NCI-H82 (cell line): Measurements from ENCODE around the gene DDR2.

Source experiments
- DNase-seq: peaks from one replicate; lab custom pipeline; 2025; lab: John Stamatoyannopoulos, UW

The DDR2 gene

GRCh38 chr1:162672622-162673260 lies 40.5 kb downstream of the DDR2 start:
- DNase-seq: no peak

GRCh38 chr1:162674034-162674608 lies 41.9 kb downstream of the DDR2 start:
- DNase-seq: no peak

DNA sequence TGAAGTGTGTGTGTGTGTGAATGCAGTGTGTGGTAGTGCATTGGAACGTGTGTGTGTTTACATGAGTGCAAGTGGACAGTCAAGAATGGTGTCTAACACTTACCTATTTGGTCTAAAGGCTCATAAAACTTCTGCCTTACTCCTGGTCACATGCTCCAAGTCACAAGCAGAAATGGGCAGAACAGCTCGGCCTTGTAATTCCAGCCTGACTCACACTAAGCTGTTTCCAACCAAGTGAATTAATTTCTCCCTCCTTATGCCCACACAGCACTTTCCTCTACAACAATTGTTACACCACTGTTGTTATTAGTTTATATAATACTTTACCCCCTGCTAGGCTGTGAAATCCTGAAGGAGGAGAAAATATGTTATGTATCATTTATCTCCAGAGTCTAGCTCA lies 43.8 kb downstream of the DDR2 start:
- DNase-seq: no peak

- DNase-seq: no peak
Measured at GRCh38 chr1:162676750-162677149, 44.5 kb downstream of the DDR2 start.

DNA sequence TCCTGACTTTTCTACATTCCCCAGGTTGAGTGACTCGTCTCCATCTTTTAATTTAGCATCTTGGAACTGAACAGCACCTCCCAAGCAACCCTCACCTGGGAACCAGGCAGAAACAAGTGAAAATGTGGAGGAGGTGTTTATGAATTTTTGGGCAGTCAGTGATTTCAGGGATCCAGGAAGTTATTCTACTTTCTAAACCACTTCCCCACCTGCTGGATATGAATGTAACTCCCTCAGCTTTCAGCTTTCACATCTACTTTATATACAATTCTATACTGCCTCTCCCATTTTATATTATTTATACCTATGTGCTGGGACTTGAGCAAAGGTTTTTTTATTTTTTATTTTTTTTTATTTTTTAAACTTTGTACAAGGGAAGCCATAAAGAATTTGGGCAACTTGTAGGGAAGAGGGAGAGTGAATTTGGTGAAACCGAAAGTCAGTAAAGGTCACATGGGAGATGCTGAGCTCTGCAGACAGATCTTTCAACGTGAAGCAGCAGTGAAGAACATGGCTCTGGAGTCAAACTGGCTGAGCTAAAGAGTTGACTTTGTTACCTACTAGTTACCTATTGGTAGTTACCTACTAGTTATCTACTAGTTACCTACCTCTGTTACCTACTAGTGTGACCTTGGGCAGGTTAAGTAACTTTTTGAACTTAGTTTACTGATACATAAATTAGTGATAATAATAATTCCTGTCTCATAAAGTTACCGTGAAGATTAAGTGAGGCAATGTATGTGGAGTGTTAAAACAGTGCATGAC lies 45.5 kb downstream of the DDR2 start:
- no peak for DNase-seq

DNA sequence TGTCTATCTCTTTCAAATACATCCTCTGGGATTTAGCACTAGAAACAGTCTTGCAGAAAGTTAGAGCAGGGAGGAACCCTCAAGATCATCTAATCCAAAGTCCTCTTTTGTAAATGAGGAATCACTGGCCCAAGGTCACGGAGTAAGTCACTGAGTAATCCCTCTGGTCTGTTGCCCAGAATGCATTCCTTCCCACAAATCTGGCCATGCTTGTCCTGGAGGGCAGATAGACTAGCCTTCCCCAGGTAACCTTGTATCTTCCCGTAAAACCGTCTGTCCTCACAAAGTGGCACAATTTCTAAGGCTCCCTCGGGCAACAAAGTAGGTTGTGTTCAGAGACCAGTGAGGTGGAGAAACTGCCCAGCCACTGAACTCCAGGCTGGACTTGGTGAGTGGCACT lies 46.2 kb downstream of the DDR2 start:
- no peak for DNase-seq

- no peak for DNase-seq
Measured at GRCh38 chr1:162679298-162679697, 47.0 kb downstream of the DDR2 start.

DNA sequence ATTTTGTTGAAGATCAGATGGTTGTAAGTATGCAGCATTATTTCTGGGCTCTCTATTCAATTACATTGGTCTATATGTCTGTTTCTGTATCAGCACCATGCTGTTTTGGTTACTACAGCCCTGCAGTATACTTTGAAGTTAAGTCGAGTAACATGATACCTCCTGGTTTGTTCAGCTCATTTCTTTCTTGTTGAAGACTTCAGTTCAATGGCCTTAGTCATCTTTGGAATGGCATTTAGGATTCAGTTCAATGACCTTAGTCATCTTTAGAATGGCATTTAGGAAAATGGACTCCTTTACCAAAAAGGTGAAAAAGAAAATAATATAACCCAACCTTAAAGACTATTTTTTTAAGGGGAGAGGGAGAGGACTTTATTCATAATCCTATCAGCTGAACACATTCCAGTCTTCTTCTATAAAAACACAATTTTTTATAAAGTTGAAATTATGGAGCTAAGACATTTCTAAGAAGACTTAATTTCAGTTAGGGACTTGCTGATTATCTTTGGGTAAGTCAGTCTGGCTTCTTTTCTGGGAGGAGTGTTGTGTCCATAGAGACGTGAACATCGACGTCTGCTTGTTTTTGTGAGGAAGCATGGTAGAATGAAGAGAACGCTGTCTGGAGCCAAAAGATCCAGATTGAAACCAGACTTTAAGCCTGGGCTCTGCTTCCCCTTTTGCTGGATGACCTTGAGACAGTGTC lies 48.3 kb downstream of the DDR2 start:
- no peak for DNase-seq

DNA sequence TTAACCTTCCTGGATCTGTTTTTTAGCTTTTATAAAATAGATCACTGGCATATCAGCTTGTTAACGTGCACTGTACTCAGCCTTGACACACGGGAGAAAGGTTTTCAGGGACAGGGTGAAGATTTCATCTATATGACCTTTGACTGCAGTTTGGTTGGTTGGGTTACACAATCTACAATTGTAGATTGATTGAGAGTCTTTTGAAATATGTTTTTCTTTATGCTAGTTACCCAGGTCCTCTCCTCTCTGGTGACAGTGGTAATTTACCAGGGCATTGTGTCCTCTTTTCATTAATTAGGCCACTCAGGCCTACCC lies 48.8 kb downstream of the DDR2 start:
- no peak for DNase-seq

DNA sequence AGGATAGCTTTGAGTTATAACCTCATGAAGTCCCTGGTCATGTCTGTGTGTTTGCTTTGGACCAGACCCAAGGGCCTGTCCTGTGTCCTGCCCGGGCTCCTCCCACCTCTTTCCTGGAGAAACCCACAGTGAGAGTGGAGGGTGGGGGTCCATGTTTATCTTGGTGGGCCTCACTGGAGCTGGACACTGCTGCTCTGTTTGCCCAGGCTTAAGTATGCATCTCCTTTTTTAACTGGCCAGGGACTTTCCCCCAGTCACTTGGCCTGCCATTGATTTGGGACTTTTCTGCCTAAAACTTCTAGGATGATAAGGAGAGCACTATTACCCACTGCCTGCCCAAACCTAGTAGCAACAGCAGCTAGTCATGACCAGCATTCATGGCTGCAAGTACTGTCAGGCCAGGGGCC lies 49.8 kb downstream of the DDR2 start:
- DNase-seq: no peak

DNA sequence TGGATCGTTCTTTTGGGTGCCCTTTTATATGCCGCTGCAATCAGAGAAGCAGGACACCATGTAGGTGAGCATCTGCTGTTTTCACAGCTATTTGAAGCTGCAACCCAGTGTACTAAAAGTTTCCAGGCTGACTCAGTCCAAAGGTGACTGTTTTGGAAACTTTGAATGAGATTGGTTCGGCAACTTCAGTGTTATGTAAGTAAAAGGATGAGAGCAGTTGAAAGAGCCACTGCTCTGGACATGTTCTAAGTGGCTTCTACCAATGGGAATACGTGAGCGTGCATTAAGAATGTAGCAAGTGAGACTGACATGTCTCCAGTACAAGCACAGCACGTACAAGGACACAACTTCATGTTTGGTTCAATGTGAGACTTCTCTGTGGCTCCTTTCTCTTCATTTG lies 55.6 kb downstream of the DDR2 start:
- DNase-seq: no peak

- DNase-seq: no peak
Measured at GRCh38 chr1:162688521-162688920, 56.3 kb downstream of the DDR2 start.

GRCh38 chr1:162688931-162689330 lies 56.7 kb downstream of the DDR2 start:
- no peak for DNase-seq

GRCh38 chr1:162689745-162690671 lies 57.7 kb downstream of the DDR2 start:
- no peak for DNase-seq

DNA sequence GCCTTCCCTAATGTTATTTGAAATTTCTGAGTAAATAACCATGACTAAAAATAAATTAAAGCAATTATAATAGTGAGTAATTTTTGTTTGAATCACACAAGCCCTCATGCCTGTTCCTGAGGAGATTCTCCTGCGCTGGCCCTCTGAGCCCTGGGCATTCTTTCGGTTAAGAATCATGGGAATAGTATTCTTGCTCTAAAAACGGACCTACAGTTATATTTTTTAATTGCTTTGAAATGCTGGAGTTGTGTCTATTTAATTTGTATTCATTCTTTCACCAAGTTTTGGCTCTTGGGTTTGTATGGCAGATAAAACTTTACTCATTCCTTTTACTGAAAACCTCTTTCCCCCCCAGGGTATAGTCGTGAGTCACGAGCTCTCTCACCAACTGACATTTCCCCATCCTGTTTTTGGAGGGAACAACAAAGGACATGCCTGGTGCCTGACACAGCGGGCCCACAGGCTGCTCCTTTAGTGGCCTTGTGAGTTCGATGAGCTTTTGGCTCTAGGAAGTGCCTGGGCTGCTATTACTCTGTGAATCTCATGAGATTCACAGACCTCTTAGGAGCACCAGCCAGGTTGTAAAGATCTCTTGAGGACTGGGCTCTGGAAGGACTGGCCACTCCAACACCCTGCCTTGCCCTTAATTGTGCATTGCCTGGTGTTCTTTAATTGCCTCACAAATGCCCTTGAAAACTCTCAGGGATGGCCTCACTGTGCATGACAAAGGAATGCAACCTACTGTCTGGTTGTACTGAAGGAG lies 58.6 kb downstream of the DDR2 start:
- DNase-seq: no peak

GRCh38 chr1:162691999-162692575 lies 59.8 kb downstream of the DDR2 start:
- DNase-seq: no peak

DNA sequence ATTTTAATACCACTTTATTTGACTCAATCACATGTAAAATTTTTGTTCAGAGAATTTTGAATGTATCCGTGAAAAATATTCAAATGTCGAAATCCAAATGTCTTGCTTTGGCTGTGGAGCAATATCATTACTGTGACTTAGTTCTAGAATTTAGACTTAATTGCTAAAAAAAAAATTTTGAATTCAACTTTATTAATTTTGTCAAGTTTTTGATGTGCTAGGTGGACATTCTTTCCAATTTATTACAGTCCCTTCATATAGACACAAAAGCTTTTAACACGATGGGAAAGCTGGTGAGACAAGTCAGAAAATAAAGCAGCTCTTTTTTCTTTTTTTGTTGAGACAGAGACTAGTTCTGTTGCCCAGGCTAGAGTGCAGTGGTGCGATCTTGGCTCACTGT lies 62.6 kb downstream of the DDR2 start:
- no peak for DNase-seq

GRCh38 chr1:162695687-162696086 lies 63.4 kb downstream of the DDR2 start:
- peak; percentile 37 for DNase-seq

GRCh38 chr1:162696286-162696862 lies 64.1 kb downstream of the DDR2 start:
- peak; percentile 99 for DNase-seq

- no peak for DNase-seq
Measured at GRCh38 chr1:162697140-162697895, 65.1 kb downstream of the DDR2 start.
